ENCODE results near the gene SHB.

SHB gene

DNA sequence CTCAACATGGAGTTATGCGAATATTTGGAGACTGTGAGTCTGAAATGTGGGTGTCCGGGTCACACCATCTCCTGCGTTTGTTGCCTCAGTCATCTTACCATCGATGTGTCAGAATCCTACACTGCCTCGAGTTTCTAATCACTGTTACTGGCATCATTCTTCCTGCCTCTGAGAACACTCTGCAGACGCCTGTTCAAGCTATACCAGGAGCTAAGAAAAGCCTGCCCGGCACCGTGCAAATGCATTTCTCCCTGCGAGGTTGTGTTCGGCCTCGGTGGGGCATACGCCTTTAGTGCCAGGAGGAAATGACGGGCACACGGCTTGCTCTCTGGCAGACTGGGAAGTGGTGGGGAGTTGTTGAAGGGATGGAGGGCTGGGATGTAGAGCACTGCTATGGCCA, 133.9 kb downstream of the SHB start:
- DNase-seq (ENCODE audit: low read depth, low spot score): no peak

DNA sequence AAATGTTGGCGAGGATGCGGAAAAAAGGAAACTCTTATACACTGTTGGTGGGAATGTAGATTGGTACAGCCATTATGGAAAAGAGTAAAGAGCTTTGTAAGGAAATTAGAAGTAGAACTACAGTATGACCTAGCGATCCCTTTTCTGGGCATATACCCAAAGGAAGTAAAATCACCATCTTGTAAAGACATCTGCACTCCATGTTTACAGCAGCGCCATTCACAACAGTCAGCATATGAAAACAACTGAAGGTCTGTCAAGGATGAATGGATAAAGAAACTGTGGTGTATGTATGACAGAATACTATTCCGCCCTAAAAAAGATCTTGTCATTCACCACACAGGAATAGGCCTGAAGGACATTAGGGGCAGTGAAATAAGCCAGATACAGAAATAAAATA, 137.4 kb downstream of the SHB start:
- DNase-seq (ENCODE audit: low read depth, low spot score): no peak

DNA sequence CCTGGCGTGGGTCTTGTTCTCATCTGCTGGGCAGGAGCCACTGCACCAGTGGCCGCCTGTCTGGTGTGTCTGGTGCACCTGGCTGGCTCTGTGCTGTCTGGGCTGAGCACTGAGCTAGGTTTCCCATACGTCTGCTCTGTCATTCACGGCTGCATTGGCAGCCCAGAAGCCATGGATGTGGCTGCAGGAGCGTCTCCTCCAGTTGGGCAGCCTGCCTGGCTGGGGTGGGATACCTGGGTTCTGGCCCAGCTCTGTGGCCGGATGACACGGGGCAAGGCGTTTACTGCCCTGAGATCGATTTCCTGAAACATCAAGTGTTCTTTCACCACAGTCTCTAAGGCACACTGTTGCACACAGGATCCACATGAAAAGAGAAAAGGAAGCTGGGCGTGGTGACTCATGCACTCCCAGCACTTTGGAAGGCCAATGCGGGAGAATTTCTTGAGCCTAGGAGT, 139.6 kb downstream of the SHB start:
- DNase-seq (ENCODE audit: low read depth, low spot score): no peak

DNA sequence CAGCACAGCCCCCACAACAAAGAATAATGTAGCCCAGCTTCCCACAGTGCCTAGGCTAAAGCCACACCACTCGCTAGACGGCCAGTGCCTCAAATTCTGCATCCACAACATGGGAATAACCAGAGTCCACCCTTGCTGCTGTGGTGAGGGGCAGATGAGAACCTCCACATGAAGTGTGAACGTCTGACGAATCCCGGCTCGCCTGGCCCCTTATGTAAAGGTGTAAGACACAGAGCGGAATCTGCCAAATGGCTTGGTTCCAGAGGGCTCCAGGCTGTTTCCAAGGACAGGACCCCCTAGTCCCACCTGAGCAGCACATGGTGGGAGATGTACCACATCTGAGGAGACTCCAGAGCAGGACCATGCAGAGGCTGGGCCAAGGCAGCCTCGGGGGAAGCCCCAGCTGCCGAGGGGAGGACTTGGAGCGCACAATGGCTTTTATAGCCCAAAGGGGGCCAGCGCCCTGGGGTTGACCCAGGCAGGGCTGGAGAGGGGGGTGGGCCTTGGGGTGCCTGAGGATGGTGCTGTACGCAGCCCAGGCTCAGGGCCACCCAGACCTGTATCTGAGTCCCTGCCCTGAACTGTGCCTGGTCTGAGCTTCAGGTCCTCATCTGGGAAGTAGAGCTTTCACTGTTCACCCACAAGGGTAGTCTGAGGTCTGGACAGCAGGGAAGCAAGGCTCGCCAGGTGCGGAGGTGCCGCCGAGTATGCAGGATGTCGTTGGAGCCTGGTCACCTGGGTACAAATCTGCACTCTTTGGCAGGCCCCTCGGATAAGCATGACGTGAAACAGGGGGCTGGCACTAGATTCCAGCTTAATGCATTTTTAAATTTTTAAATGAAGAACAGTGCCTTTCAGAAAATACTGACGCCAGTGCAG, 140.2 kb downstream of the SHB start:
- DNase-seq (ENCODE audit: low read depth, low spot score): no peak

DNA sequence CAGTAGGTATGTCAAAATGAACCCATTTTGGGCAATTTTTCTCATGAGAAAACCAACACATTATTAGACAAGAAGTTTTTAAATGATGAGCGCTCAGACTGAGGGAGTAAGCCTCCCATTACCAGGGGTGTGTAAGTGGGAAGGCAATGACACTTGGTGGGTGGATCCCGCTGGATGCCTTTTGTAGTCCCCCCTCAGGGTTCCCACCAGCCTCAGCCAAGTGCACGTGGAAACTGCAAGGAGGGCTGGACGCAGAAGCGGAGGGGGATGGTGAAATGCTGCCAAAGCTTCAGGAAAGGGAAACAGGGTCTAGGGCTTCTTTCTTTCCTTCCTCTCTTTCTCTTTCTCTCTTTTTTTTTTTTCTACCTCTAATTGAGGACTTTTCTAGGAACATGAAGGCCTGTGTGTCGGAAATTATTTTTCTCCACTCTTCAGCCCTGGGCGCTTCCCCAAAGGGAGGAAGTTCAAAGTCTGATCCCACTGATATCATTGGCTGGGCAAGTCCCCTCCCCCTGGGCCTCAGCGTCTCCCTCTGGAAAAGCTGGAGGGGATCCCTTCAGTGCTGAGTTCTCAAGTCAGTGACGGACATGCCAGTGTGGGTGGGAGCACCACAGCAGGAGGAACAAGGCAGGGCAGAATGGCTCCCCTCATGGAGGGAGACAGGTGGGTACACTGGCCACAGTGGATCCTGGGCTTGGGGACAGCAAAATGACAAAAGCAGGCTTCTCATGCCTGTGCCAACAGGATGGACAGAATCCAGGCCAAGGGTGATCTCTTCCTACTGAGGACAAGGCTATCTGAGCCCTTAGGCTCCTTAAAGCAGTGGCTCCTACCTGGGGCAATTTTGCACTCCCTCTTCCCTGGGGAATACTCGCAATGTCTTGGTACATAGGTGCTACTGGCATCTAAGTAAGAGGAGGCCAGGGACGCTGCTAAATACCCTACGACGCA, 141.2 kb downstream of the SHB start:
- DNase-seq (ENCODE audit: low read depth, low spot score): no peak

DNA sequence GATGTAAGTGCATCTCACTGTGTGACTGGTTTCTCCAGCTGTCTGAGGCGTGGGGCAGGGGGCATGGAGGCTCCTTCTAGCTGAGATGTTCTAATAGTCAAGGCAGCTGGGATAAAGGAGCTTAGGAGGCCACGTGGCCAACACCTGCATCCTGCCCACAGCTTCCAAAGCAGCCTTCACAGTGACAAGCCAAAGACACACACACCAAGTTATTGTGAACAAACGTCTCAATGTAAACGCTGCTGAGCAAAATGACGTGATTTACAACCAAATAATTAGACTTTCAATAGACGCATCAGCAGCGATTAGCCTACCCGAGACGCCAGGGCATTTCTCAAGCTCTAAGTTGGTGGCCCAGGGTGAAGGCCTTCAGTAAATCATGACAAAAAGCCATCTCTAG, 141.9 kb downstream of the SHB start:
- DNase-seq (ENCODE audit: low read depth, low spot score): no peak

DNA sequence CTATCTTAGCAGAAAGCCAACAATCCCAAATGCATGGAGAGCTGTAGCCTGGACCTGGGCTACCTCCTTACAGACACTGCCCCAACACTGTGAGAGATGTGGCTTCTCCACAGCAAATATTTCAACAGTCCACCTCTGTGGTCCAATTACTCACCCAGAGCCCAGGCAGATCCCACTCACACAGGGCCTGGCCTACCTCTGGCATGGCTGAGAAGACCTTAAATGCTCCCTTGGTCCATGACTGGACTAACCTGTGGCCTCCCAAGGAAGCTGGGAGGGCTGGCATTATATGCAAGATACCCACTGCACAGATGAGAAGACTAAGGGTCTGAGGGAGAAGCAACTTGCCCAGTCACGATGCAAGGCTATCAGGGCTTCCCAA, 142.3 kb downstream of the SHB start:
- DNase-seq (ENCODE audit: low read depth, low spot score): no peak

DNA sequence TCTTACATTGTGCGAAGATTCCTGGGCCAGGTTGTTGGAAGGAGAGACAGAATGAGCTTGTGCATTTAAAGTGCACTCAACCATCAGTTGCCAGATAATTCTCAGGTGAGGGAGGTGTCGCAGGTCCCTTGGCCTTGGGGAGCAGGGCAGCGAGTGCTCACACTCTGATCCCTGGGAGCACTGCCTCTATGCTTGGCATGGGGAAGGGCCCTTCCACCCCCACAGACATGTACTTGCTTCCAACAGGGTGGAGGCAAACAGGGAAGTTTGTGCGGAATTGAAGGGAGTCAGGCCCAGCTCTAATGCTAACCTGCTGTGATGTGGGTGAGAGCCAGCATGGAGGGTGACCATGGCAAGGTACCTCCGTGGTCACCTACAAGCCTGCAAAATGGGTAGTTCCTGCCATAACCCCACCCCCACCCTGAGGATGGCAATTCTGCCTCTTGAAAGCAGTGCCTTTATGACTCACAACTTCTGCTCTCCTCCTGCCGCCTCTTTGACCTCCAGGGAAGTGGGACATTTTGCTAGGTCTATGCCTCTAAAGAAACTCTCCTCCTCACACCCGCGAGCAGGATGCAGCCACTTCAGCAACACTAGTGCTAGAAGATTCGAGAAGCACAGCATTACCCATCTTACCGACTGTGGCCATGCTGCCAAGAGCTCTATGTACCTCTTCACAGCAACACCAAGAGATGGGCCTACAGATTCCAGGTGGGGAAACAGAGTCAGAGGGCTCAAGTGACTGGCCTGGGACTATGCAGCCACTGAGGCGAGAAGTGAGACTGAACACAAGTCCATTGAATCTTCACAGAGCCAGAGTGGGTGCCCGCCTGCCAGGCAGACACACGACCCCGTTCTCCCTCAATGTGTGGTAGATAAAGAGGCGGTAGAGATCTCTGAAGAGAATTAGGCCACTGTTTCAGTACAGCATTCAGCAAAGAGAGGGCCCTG, 143.0 kb downstream of the SHB start:
- DNase-seq (ENCODE audit: low read depth, low spot score): no peak

DNA sequence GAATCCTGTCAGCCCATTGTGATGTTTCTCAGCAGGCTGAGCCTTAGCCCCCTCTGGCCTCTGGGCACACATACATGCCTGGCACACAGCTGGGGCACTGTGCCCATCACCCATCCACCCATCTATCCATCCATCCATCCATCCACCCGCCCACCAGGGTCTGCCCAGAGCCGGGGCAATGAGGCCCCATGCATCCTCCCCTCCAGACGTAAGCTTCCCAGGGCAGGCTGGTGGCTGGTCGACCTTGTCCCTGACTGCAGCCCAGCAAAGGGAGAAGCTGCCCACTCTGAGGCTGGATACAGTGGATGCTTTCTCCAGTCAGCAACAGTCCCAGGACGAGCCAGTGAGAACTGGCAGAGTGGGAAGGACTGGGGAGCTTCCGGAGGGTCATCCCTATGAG, 144.0 kb downstream of the SHB start:
- DNase-seq (ENCODE audit: low read depth, low spot score): no peak

DNA sequence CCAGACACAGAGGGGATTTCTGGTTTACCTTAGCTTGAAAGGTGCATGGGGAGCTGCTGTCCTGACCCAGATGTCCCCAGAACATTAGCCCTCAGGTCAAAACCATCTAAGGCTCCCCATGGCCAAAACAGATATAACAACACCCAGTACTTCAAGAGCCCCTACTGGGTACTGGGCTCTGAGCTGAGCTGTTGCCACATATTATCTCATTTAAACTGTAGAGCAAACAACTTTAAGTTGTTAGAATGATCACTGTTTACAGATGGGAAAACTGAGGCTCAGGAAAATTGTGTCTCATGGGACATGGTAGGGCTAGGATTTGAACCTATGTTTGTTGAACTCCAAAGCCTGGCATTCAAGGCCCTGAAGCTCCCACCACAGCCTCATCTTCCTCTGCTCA, 144.5 kb downstream of the SHB start:
- DNase-seq (ENCODE audit: low read depth, low spot score): no peak

DNA sequence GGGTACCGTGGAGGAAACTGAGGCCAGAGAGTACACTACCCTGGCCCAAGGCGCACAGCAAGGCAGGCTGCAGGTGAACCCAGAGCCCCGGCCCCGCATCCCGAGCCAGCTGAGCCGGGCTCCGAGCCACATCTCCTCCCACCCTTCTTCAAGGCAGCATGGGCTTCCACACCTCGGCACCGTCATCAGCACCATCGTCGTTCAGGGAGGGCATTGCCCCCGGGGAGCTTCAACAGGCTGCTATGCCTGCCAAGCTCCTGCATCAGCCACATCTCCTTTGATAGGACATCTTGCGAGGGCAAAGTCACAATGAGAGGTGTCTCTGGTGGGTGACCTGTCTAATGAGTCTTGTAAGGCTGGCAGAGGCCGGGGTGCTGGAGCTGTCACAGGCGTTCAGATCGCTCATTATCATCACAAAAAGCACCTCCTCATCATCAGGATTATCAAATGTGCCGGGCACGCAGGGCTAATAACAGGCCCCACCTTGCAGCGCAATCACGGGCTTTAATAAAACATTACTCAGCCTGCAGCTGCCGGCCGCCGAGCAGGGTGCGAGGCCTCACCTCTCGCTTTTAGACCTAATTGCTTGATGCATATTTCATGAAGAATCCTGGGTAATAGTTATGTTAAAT, 145.1 kb downstream of the SHB start:
- no peak for DNase-seq (ENCODE audit: low read depth, low spot score)

DNA sequence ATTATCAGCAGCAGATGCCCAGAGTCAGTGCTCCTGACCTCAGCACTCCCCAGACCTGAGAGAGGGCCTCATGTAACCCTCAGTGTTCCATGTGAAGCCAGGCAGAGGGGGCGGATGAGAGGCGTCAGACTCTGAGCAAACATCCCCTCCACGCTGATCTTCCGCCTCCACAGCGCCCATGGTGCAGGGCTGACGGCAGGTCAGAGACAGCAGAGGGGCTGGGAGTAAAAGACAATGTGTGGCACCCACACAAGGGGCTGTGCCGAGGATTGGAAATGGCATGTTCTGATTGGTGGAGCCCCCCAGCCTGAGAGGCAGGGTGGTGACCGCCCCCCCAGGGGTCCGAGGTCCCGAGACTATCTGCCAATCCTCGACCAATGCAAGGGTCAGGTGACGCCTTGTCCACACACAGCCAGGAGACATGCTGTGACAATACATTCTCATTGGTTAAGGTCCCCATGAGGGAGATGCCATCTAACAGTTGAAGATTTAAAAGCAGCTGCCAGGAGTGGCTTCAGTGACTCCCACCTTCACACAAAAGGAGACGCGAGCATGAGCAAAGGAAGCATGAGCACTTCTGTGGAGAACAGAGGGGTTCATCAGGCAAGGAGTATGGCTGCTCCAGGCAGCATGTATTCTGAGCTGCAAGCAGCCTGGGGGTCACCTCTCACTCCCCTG, 145.8 kb downstream of the SHB start:
- no peak for DNase-seq (ENCODE audit: low read depth, low spot score)

DNA sequence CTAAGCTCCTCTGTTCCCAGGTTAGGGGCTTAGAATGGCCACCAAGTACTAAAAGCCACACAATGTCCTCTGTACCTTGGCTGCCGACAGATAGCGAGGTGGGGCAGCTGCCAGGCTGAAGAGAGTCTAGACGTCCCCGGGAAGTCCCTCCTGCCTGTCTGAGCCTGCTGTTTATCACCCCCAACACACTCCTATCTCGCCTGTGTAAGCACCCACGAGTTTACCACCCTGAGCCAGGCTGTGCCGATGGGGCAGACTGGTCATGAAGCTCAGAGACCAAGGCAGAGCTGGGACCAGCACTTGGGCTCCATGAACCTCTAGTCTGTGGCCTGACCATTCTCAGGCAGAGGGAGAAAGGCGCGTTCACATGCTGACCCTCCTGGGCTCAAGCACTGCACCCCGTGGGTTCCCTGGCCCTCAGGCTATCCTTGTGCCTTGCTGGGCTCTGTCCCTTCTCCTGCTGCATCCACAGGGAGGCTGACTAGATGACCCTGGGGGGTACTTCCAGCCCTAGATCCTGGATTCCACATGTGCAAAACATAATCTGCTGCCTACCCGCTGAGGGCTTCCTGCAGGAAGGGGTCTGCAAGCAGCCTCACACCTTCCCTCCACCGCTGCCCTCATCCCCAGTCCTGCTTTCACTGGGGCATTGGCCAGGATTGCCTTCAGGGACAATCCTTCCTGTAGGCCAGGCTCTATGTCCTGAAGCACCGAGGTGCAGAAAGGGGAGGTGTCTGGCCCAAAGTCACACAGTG, 146.5 kb downstream of the SHB start:
- no peak for DNase-seq (ENCODE audit: low read depth, low spot score)

DNA sequence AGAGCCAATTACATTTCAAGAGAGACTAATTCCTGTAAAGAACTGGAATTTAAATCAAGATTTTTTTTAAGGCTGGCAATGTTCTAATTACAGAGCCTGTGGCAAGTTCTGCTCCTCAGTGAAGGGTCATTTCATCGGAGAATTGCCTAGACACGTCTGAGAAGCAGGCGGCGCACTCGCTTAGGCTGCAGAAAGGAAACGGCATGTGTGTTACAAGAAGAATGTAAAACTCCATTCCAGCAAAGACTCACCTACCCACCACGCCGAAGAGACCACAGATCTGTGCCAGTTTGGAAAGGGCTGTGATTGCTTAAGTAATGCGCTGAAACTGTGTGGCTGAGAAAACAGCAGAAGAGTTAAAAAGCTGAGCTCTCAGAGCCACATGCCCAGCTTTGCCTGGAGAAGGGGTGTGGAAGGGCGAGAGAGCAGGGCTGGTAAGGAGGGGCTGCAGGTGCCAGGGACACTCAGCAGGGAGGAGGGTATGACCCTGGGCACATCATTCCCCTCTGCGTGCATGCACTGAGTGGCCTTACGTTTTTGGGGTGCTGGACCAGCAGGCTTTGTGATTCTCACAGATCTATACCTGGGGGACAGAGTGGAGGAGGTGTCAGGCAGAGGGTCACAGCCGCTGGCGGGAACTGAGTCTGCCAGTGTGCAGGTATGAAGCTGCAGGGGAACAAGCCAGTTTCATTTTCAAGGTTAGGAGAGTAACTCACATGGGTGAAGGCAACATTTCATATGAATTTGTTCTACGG, 147.3 kb downstream of the SHB start:
- no peak for DNase-seq (ENCODE audit: low read depth, low spot score)

DNA sequence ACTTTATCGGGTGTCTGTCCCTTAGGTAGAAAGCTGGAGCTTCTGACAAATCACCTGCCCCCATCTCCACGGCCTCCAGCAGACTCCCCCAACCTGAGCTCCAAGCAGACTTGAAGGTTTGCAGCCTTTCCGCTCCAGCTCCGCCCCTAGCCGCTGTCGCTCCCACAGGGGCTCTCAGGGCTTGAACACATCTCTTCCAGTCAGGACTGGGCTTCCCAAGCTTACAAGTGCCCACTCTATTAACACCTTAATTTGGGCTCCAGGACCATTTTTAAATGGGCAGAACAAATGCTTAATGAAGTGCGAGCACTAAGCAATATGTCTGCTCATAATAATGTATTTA, 147.9 kb downstream of the SHB start:
- no peak for DNase-seq (ENCODE audit: low read depth, low spot score)

DNA sequence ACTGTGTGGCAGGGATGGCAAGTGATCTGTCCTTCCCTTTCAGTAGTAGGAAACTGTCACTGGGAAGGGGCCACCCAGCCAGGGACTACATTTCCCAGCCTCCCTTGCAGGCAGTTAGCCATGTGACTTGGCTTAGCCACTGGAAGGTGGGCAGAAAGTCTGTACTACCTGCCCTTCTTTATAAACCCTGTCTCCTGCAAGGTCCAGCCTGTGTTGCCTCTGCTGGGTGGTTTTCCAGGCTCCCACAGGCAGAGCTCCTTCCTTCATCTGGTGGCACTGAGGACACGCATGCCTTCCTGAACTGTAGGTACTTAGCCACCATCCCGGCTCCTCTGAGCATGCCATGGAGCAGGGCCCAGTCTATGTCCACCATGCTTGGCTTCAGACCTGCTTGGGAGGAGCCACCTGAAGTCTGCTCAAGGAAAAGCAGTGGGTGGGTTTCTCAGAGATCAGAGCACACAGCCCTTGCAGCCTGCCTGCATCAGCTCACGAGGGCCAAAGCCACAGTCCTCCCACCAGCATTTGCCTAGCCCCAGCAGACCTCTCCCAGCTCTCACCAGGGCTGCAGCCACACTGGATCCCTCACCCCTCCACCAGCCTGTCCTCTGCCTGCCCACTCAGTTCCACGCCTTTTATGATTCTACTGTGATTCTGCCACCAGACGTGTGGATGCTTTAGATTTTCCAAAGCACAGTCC, 148.4 kb downstream of the SHB start:
- DNase-seq (ENCODE audit: low read depth, low spot score): no peak

DNA sequence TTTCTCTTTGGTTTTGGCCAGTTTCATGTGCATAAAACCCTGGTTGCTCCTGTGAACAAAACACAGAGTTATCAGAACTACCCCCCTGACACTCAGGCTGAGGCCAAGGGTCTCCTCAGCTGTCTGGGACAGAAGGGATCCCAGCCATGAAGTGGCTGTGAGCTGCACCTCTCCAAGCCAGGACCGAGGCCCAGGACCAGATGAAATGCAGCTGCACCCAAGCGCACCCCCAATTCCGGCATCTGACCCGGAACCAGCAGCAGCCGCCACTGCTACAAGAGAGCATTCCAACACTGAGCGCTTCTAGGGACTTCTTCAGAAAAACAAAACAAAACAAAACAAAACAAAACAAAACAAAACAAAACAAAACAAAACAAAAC, 149.1 kb downstream of the SHB start:
- no peak for DNase-seq (ENCODE audit: low read depth, low spot score)

DNA sequence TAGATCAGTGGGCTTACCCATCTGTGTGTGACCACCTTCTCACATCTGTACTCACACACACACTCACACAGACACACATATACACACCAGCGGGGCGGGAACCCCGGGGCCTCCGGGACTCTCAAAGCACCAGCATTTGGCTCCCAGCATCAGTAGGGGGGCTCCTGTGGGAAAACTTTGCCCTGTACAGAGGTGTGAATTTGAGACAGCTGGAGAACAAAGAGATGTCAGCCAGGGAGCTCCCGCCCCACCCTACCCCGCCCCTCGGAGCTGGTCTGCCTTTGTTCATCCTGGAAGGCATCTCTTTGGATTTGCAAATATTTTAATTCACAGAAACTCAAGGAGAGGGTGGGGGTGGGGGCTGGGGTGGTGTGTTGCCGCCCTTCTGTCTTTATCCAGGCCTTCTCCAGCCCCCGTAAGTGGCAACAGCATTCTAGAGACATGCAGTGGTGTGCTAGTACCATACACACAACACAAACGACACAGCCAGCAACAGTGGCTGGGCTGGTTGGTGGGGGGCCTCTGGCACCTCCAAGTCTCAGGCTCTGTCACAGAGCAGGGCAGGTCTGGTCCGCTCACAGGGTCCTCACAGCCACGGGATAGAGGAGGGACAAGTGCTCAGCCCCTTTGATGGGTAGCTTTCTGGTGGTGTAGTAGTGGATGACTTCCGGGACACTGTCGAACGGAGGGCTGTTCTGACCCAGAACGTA, 149.6 kb downstream of the SHB start:
- DNase-seq (ENCODE audit: low read depth, low spot score): no peak
